ENCODE measurements around the gene DAPK1. TPM values are rescaled to one million over a fixed set of nuclear protein-coding genes. Genes with fewer than 3 reads are reported as not detected.

DAPK1 gene
- total and polyA plus RNA-seq, 2 experiments from 2014 or later, result 44.4 to 62.3 TPM

GRCh38 chr9:87740209-87740608 is 242.5 kb downstream of the DAPK1 start:
- H3K27ac ChIP-seq, result no peak overlapping the region
- no peaks in the 10 kb centered on the region for H3K4me1 ChIP-seq (ENCODE audit: insufficient read depth)
- no peaks in the 10 kb centered on the region for H3K9me3 ChIP-seq (ENCODE audit: low read depth)
- TF ChIP-seq EZH2 (IDR thresholded peaks at IDR 0.05; ENCODE audit: borderline replicate concordance) (no peak), EZH2phosphoT487 (IDR thresholded peaks at IDR 0.05; ENCODE audit: low read depth, severe bottlenecking, unreplicated experiment) (no peak)
- TF ChIP-seq, protein P1, sequence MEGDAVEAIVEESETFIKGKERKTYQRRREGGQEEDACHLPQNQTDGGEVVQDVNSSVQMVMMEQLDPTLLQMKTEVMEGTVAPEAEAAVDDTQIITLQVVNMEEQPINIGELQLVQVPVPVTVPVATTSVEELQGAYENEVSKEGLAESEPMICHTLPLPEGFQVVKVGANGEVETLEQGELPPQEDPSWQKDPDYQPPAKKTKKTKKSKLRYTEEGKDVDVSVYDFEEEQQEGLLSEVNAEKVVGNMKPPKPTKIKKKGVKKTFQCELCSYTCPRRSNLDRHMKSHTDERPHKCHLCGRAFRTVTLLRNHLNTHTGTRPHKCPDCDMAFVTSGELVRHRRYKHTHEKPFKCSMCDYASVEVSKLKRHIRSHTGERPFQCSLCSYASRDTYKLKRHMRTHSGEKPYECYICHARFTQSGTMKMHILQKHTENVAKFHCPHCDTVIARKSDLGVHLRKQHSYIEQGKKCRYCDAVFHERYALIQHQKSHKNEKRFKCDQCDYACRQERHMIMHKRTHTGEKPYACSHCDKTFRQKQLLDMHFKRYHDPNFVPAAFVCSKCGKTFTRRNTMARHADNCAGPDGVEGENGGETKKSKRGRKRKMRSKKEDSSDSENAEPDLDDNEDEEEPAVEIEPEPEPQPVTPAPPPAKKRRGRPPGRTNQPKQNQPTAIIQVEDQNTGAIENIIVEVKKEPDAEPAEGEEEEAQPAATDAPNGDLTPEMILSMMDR (IDR thresholded peaks at IDR 0.05; ENCODE audit: poor library complexity), result no peak
- no peaks in the 10 kb centered on the region for H3K36me3 ChIP-seq (replicated peaks; ENCODE audit: insufficient read depth, low read depth)
- no peak for DNase-seq (ENCODE audit: low spot score)
- no peaks in the 10 kb centered on the region for H3K9me2 ChIP-seq (replicated peaks; ENCODE audit: insufficient read depth)
- WGBS (ENCODE audit: low lambda C conversion rate, missing lambda C conversion rate), result 79% methylated on average over 3 of the region's 3 CpGs
- no peak overlapping the region for H3K4me3 ChIP-seq
- no peak overlapping the region for H2AFZ ChIP-seq
- no peak overlapping the region for H3K4me2 ChIP-seq
- no peaks in the 10 kb centered on the region for H4K20me1 ChIP-seq (ENCODE audit: insufficient read depth, poor library complexity, severe bottlenecking)
- H3K27me3 ChIP-seq, result no peaks in the 10 kb centered on the region
- no peaks in the 10 kb centered on the region for H3K79me2 ChIP-seq

DNA sequence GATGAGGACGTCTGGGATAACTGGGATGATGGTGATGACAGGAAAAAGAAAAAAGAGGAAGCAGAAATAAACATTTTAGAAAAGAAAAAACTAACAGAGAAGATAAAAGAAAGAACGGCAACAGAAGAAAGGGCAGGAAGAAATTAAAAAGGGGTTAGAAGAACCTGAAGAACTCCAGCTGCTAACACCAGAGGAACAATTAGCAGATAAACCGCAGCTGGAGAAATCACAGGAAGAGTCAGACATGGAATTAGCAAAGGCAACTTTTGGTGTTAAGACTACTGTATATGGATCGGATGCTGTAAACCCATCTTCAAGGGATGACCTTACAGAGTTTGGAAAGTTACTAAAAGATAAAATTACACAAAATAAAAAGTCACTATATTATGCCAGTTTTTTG is 243.7 kb downstream of the DAPK1 start:
- Histone ChIP-seq H4K20me1 (ENCODE audit: insufficient read depth, poor library complexity, severe bottlenecking) (no peaks in the 10 kb centered on the region), H3K27ac (no peak overlapping the region), H3K4me2 (no peak overlapping the region), H3K9me2 (replicated peaks; ENCODE audit: insufficient read depth) (no peaks in the 10 kb centered on the region), H3K4me1 (ENCODE audit: insufficient read depth) (no peaks in the 10 kb centered on the region), H3K27me3 (no peaks in the 10 kb centered on the region), H3K36me3 (replicated peaks; ENCODE audit: insufficient read depth, low read depth) (no peaks in the 10 kb centered on the region), H3K79me2 (no peaks in the 10 kb centered on the region), H3K4me3 (no peak overlapping the region), H3K9me3 (ENCODE audit: low read depth) (no peaks in the 10 kb centered on the region), H2AFZ (no peak overlapping the region)
- WGBS (ENCODE audit: low lambda C conversion rate, missing lambda C conversion rate), result 78% methylated on average over 4 of the region's 4 CpGs
- no peak for TF ChIP-seq EZH2phosphoT487 (IDR thresholded peaks at IDR 0.05; ENCODE audit: low read depth, severe bottlenecking, unreplicated experiment)
- TF ChIP-seq, protein P1 (IDR thresholded peaks at IDR 0.05; ENCODE audit: poor library complexity), result no peak
- no peak for TF ChIP-seq EZH2 (IDR thresholded peaks at IDR 0.05; ENCODE audit: borderline replicate concordance)
- DNase-seq (ENCODE audit: low spot score), result no peak

- Histone ChIP-seq H3K4me3 (no peak overlapping the region), H3K36me3 (replicated peaks; ENCODE audit: insufficient read depth, low read depth) (no peaks in the 10 kb centered on the region), H2AFZ (no peak overlapping the region), H3K79me2 (no peaks in the 10 kb centered on the region), H3K9me3 (ENCODE audit: low read depth) (no peaks in the 10 kb centered on the region), H3K4me2 (no peak overlapping the region), H3K4me1 (ENCODE audit: insufficient read depth) (no peaks in the 10 kb centered on the region), H3K27ac (no peak overlapping the region), H3K27me3 (no peaks in the 10 kb centered on the region), H4K20me1 (ENCODE audit: insufficient read depth, poor library complexity, severe bottlenecking) (no peaks in the 10 kb centered on the region), H3K9me2 (replicated peaks; ENCODE audit: insufficient read depth) (no peaks in the 10 kb centered on the region)
- 60% methylated on average over 5 of the region's 5 CpGs for WGBS (ENCODE audit: low lambda C conversion rate, missing lambda C conversion rate)
- no peak for DNase-seq (ENCODE audit: low spot score)
- TF ChIP-seq EZH2phosphoT487 (IDR thresholded peaks at IDR 0.05; ENCODE audit: low read depth, severe bottlenecking, unreplicated experiment) (no peak), EZH2 (IDR thresholded peaks at IDR 0.05; ENCODE audit: borderline replicate concordance) (no peak)
- TF ChIP-seq, protein P1 (IDR thresholded peaks at IDR 0.05; ENCODE audit: poor library complexity), result no peak
Measured at GRCh38 chr9:87741891-87742290, 244.2 kb downstream of the DAPK1 start.
